GM23248 (cell line): ENCODE measurements around the gene SF3B3. TPM values are rescaled to one million over a fixed set of nuclear protein-coding genes. Genes with fewer than 3 reads are reported as not detected.

Source experiments
- DNase-seq: peaks from one replicate; pipeline ENCODE4 v3.0.0-alpha.2; 2015
- H2AFZ ChIP-seq: fragments of 200-600 bp; sonication (generic); 2 replicates; pipeline ENCODE4 v1.6.1; 2016; ENCODE audit warnings: antibody characterized with exemption
- H3F3A ChIP-seq: fragments of 200-600 bp; sonication (generic); 2 replicates; pipeline ENCODE4 v1.6.1; 2016; ENCODE audit warnings: mild to moderate bottlenecking, antibody characterized with exemption, mixed run types; ENCODE audit not compliant: insufficient read depth
- H3K27ac ChIP-seq: fragments of 200-600 bp; sonication (generic); 2 replicates; pipeline ENCODE4 v1.5.1; 2016; ENCODE audit warnings: mild to moderate bottlenecking
- H3K27me3 ChIP-seq: fragments of 200-600 bp; sonication (generic); replicated peaks from 2 replicates; pipeline ENCODE4 v1.6.1; 2016; ENCODE audit warnings: mild to moderate bottlenecking; ENCODE audit not compliant: insufficient read depth
- H3K36me3 ChIP-seq: fragments of 200-600 bp; sonication (generic); 2 replicates; pipeline ENCODE4 v1.6.1; 2016; ENCODE audit warnings: low read depth, mild to moderate bottlenecking
- H3K4me1 ChIP-seq: fragments of 200-600 bp; sonication (generic); 2 replicates; pipeline ENCODE4 v1.6.1; 2016; ENCODE audit warnings: mild to moderate bottlenecking; ENCODE audit not compliant: insufficient read depth
- H3K4me2 ChIP-seq: fragments of 200-600 bp; sonication (generic); one replicate; pipeline ENCODE4 v1.6.1; 2016; ENCODE audit warnings: mild to moderate bottlenecking; ENCODE audit not compliant: unreplicated experiment
- H3K4me3 ChIP-seq: fragments of 200-600 bp; sonication (generic); 2 replicates; pipeline ENCODE4 v1.5.1; 2016; ENCODE audit warnings: mild to moderate bottlenecking
- H3K79me2 ChIP-seq: fragments of 200-600 bp; sonication (generic); 2 replicates; pipeline ENCODE4 v1.6.1; 2016; ENCODE audit warnings: mild to moderate bottlenecking; ENCODE audit not compliant: insufficient read depth
- H3K9ac ChIP-seq: fragments of 200-600 bp; sonication (generic); 2 replicates; pipeline ENCODE4 v1.6.1; 2016; ENCODE audit warnings: mild to moderate bottlenecking
- H3K9me2 ChIP-seq: fragments of 200-600 bp; sonication (generic); 2 replicates; pipeline ENCODE4 v1.6.1; 2016; ENCODE audit warnings: mixed run types, mild to moderate bottlenecking, moderate library complexity; ENCODE audit not compliant: insufficient read depth
- H3K9me3 ChIP-seq: fragments of 200-600 bp; sonication (generic); one replicate; pipeline ENCODE4 v1.6.1; 2017; ENCODE audit warnings: low read depth
- H4K20me1 ChIP-seq: fragments of 200-600 bp; sonication (generic); 2 replicates; pipeline ENCODE4 v1.6.0; 2016; ENCODE audit not compliant: insufficient read depth
- EZH2 ChIP-seq: fragments of 200-600 bp; sonication (generic); IDR thresholded peaks from 2 replicates; pipeline ENCODE4 v1.6.1; 2018; ENCODE audit warnings: antibody characterized with exemption, mild to moderate bottlenecking; ENCODE audit not compliant: insufficient read depth, poor library complexity, severe bottlenecking
- EZH2phosphoT487 ChIP-seq: fragments of 200-600 bp; sonication (generic); IDR thresholded peaks from 2 replicates; pipeline ENCODE4 v1.6.1; 2018; ENCODE audit warnings: antibody characterized with exemption, moderate library complexity, mild to moderate bottlenecking, low read depth; ENCODE audit not compliant: insufficient read depth
- WGBS, 2 experiments: methylation state at CpG; one replicate each; pipeline ENCODE4 v1.1.6; 2015 to 2017; ENCODE audit warnings: low lambda C conversion rate in 2 of 2, low coverage in 1 of 2; ENCODE audit errors: missing lambda C conversion rate in 2 of 2; 5-methylcytosine and 5-hydroxymethylcytosine counted together
- in situ Hi-C: fragments of 300-500 bp; cut with MboI; formaldehyde crosslinking; loops from 2 replicates; pipeline ENCODE4 v1.15.0; 2020
- polyA plus RNA-seq: library from polyadenylated mRNA; unstranded; fragments of >200 nt; fragmentation: Nextera tagmentation; extraction: Ambion mirVana; gene quantifications from 2 replicates; pipeline ENCODE4 v1.2.1, GENCODE V29; 2016
- total RNA-seq: library from RNA; depleted of rRNA; stranded (reverse); fragments of >200 nt; shearing (Covaris generic); gene quantifications from 2 replicates; pipeline ENCODE4 v1.2.3, GENCODE V29; 2014

SF3B3 gene
- total and polyA plus RNA-seq, 2 experiments from 2014 or later: 166 to 185 TPM

GRCh38 chr16:70576431-70577255, 53.0 kb downstream of the SF3B3 start:
- Histone ChIP-seq H3K79me2 (no peaks in the 10 kb centered on the region), H3K4me3 (no peak overlapping the region), H3K9ac (peak overlapping the region; percentile 36; the same call in 1 of the 2 replicates), H3K27ac (peak overlapping the region; percentile 69), H2AFZ (no peak overlapping the region), H3K9me2 (no peaks in the 10 kb centered on the region), H3K4me1 (peaks cover 55% of the 10 kb centered on the region), H3K9me3 (no peaks in the 10 kb centered on the region), H4K20me1 (no peaks in the 10 kb centered on the region), H3F3A (peaks cover 48% of the 10 kb centered on the region), H3K27me3 (no peaks in the 10 kb centered on the region), H3K36me3 (peaks cover 12% of the 10 kb centered on the region; the same call in 1 of the 2 replicates), H3K4me2 (peak overlapping the region; percentile 36)
- DNase-seq: peak; percentile 84
- in situ Hi-C loops: no loop called here
- TF ChIP-seq EZH2 (no peak), EZH2phosphoT487 (no peak)
- WGBS, 2 experiments: 58 to 64% methylated on average over 10 of the region's 10 CpGs

GRCh38 chr16:70577256-70577698, 53.7 kb downstream of the SF3B3 start:
- peaks cover 6% of the 10 kb centered on the region; the same call in 1 of the 2 replicates for H3K36me3 ChIP-seq
- H3K9me2 ChIP-seq: no peaks in the 10 kb centered on the region
- H3K9me3 ChIP-seq: no peaks in the 10 kb centered on the region
- H3F3A ChIP-seq: peaks cover 42% of the 10 kb centered on the region
- TF ChIP-seq EZH2phosphoT487 (no peak), EZH2 (no peak)
- in situ Hi-C loops: no loop called here
- H3K9ac ChIP-seq: peak overlapping the region; percentile 36; the same call in 1 of the 2 replicates
- H3K27me3 ChIP-seq: no peaks in the 10 kb centered on the region
- no peaks in the 10 kb centered on the region for H3K79me2 ChIP-seq
- DNase-seq: peak; percentile 83
- peak overlapping the region; percentile 36 for H3K4me2 ChIP-seq
- no peaks in the 10 kb centered on the region for H4K20me1 ChIP-seq
- peaks cover 54% of the 10 kb centered on the region for H3K4me1 ChIP-seq
- H3K27ac ChIP-seq: peak overlapping the region; percentile 69
- no peak overlapping the region for H2AFZ ChIP-seq
- 44 to 46% methylated on average over 7 to 9 of the region's 9 CpGs for WGBS, 2 experiments
- H3K4me3 ChIP-seq: no peak overlapping the region

- peak; percentile 24 for DNase-seq
- peaks cover 3% of the 10 kb centered on the region; the same call in 1 of the 2 replicates for H3K36me3 ChIP-seq
- TF ChIP-seq EZH2: no peak
- TF ChIP-seq EZH2phosphoT487: no peak
- no peak overlapping the region for H2AFZ ChIP-seq
- peaks cover 35% of the 10 kb centered on the region for H3F3A ChIP-seq
- 72 to 75% methylated on average over 3 of the region's 3 CpGs for WGBS, 2 experiments
- no peak overlapping the region for H3K4me2 ChIP-seq
- in situ Hi-C loops: no loop called here
- H3K79me2 ChIP-seq: no peaks in the 10 kb centered on the region
- H3K27ac ChIP-seq: peak overlapping the region; percentile 69; the same call in 1 of the 2 replicates
- H3K9me3 ChIP-seq: no peaks in the 10 kb centered on the region
- no peaks in the 10 kb centered on the region for H3K9me2 ChIP-seq
- H3K4me3 ChIP-seq: no peak overlapping the region
- no peaks in the 10 kb centered on the region for H3K27me3 ChIP-seq
- H4K20me1 ChIP-seq: no peaks in the 10 kb centered on the region
- peaks cover 46% of the 10 kb centered on the region for H3K4me1 ChIP-seq
- no peak overlapping the region for H3K9ac ChIP-seq
These were observed 54.4 kb downstream of the SF3B3 start for GRCh38 chr16:70578035-70578434.

- peaks cover 3% of the 10 kb centered on the region; the same call in 1 of the 2 replicates for H3K36me3 ChIP-seq
- TF ChIP-seq EZH2phosphoT487 (no peak), EZH2 (no peak)
- H3K4me1 ChIP-seq: peaks cover 34% of the 10 kb centered on the region
- WGBS, 2 experiments: 80 to 85% methylated on average over 5 of the region's 5 CpGs
- no peak overlapping the region for H3K27ac ChIP-seq
- H3K4me2 ChIP-seq: no peak overlapping the region
- H3K79me2 ChIP-seq: no peaks in the 10 kb centered on the region
- H3K4me3 ChIP-seq: no peak overlapping the region
- H2AFZ ChIP-seq: no peak overlapping the region
- peaks cover 25% of the 10 kb centered on the region for H3F3A ChIP-seq
- H4K20me1 ChIP-seq: no peaks in the 10 kb centered on the region
- H3K27me3 ChIP-seq: no peaks in the 10 kb centered on the region
- no peaks in the 10 kb centered on the region for H3K9me3 ChIP-seq
- H3K9me2 ChIP-seq: no peaks in the 10 kb centered on the region
- in situ Hi-C loops: no loop called here
- no peak for DNase-seq
- no peak overlapping the region for H3K9ac ChIP-seq
These were observed 55.6 kb downstream of the SF3B3 start for GRCh38 chr16:70579248-70579647.
